Measurements from ENCODE around the gene BLM. TPM values are rescaled to one million over a fixed set of nuclear protein-coding genes. Genes with fewer than 3 reads are reported as not detected.
"Not testable (repeated sequence)": the region's sequence is repeated elsewhere in the genome, so short reads cannot be mapped to it uniquely, and the experiment has no call there.

Gene BLM
- polyA plus RNA-seq, 12 donors, result 2.6 to 9.0 (median 6.3) TPM; not detected in 1

- DNase-seq, result no peak
Observed at GRCh38 chr15:90729261-90729660, 12.1 kb downstream of the BLM start.

- no peak for DNase-seq
Observed at GRCh38 chr15:90730290-90730689, 13.1 kb downstream of the BLM start.

GRCh38 chr15:90735923-90736322 lies 18.8 kb downstream of the BLM start:
- no peak for DNase-seq

- not testable (repeated sequence) for DNase-seq
Observed at GRCh38 chr15:90740545-90740944, 23.4 kb downstream of the BLM start.

GRCh38 chr15:90742087-90742486 lies 24.9 kb downstream of the BLM start:
- no peak for DNase-seq

- DNase-seq, result no peak
Observed at GRCh38 chr15:90743407-90743806, 26.3 kb downstream of the BLM start.

GRCh38 chr15:90744759-90745402 lies 27.7 kb downstream of the BLM start:
- DNase-seq, result no peak

- DNase-seq, result no peak
Observed at GRCh38 chr15:90749754-90750153, 32.6 kb downstream of the BLM start.

- DNase-seq, result no peak
Observed at GRCh38 chr15:90750186-90750585, 33.0 kb downstream of the BLM start.

- DNase-seq, result no peak
Observed at GRCh38 chr15:90751300-90751825, 34.2 kb downstream of the BLM start.

GRCh38 chr15:90756916-90757315 lies 39.8 kb downstream of the BLM start:
- DNase-seq, result no peak

GRCh38 chr15:90757461-90757860 lies 40.3 kb downstream of the BLM start:
- DNase-seq, result no peak

GRCh38 chr15:90760661-90761232 lies 43.6 kb downstream of the BLM start:
- no peak for DNase-seq

- no peak for DNase-seq
Observed at GRCh38 chr15:90761629-90762028, 44.5 kb downstream of the BLM start.

GRCh38 chr15:90762109-90762508 lies 45.0 kb downstream of the BLM start:
- no peak for DNase-seq

- DNase-seq, result no peak
Observed at GRCh38 chr15:90763366-90764099, 46.4 kb downstream of the BLM start.

GRCh38 chr15:90765531-90765930 lies 48.4 kb downstream of the BLM start:
- no peak for DNase-seq

- DNase-seq, result no peak
Observed at GRCh38 chr15:90765966-90766365, 48.8 kb downstream of the BLM start.

GRCh38 chr15:90769375-90769774 lies 52.2 kb downstream of the BLM start:
- no peak for DNase-seq

GRCh38 chr15:90773485-90773884 lies 56.3 kb downstream of the BLM start:
- DNase-seq, result no peak

- no peak for DNase-seq
Observed at GRCh38 chr15:90774731-90775514, 57.8 kb downstream of the BLM start.

- DNase-seq, result no peak
Observed at GRCh38 chr15:90780916-90781315, 63.8 kb downstream of the BLM start.
